ENCODE data around the gene LRRK1.
"Not testable (repeated sequence)": the region's sequence is repeated elsewhere in the genome, so short reads cannot be mapped to it uniquely, and the experiment has no call there.

Gene LRRK1

DNA sequence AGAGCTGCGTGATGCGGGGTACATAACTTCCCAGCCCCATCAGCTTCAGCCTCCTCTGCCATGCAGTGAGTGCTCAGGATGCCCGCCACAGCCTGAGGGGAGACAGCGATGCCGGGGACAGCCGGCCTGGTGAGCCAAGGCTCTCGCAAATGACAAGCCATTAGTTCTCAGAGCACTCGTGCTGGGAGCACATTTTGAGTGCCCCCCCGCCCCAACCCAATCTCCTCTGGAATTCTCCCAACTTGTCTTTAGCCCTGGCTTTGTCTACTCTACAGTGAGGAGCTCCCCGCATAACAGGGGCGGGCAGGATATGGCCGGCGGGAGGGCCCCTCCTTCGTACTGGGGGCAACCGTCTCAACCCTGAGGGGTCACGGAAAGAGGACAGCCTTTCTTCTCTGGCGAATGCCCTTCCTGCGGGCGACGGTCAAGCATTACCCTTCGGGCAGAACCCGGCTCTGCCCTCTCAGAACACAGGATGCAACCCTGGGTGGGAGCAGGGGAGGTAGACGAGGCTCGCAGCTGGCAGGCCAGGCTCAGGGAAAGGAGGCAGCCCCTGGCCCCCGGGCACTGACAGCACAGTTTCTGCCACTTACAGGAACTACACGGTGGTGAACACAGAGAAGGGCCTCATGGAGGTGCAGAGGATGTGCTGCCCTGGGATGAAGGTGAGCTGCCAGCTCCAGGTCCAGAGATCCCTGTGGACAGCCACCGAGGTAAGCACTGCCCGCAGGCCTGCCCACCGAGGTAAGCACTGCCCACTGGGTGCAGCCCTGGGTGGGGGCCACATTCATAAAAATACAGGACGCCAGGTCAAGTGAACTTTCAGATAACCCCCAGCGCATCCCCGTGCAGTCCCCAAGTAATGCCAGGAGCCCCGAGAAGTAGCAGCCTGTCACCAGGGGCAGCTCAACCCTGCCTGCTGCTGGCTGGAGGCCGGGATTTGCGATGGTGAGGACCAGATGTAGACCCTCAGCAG lies 141.7 kb downstream of the LRRK1 start:
- peak; percentile 26 for DNase-seq

GRCh38 chr15:101062063-101062462 lies 142.9 kb downstream of the LRRK1 start:
- DNase-seq, result no peak

DNA sequence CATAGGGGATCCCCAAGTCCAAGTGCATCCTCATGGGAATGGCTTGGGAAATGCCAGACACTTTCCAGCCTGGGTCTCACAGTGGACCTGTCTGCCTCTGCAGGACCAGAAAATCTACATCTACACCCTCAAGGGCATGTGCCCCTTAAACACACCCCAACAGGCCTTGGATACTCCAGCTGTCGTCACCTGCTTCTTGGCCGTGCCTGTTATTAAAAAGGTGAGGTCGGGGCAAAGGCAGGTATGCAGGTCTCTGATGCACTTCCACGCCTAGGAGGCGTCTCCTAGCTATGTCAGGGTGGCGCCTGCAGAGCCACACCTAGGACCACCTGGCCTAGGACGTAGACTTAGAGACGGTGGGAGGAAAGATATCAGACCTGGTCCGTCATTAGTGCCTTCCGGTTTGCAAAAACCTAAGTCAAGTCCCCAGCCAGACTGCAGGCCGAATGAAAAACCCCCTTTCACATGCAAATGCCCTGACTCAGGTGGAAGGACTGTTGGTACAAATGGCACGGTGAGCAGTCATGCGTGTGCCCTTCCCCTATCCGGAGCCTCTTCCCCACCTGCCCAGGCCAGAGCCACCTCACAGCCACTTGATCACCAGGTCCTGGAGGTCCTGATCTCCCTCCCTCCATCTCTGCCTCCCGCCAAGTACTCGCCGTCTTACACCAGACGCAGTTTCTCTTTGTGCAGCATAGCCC lies 143.5 kb downstream of the LRRK1 start:
- DNase-seq, result no peak

- no peak for DNase-seq
Observed at GRCh38 chr15:101063212-101063611, 144.1 kb downstream of the LRRK1 start.

- DNase-seq, result no peak
Observed at GRCh38 chr15:101063891-101064794, 145.0 kb downstream of the LRRK1 start.

DNA sequence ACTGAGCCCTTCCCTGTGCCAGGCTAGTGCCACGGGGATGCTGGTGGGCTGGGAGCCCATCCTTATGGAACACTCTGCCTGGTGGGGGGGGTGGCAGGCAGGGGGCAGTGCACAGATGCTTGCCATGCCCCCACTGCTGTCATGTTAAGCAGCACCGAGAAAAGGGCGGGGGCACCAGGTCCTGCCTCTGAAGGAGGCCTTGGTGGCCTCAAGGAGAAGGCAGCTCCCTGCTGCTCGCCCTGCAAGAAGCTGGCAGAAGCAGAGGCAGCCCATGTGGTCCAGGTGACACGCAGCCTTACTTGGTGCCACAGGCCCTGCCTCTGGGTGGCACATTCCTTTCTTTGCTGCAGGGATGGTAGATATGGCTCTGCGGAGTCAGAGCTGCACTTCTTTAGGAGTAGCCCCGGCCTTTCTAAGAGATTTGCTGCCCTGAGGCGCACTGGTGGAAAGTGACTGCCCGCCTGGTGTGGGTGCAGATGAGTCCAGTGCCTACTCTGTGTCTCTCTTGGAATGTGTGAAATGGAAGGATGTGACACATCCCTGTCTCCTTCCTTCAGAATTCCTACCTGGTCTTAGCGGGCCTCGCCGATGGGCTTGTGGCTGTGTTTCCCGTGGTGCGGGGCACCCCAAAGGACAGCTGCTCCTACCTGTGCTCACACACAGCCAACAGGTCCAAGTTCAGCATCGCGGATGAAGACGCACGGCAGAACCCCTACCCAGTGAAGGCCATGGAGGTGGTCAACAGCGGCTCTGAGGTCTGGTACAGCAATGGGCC lies 145.8 kb downstream of the LRRK1 start:
- no peak for DNase-seq

GRCh38 chr15:101065570-101066221 lies 146.5 kb downstream of the LRRK1 start:
- no peak for DNase-seq

- no peak for DNase-seq
Observed at GRCh38 chr15:101066501-101067408, 147.6 kb downstream of the LRRK1 start.

- no peak for DNase-seq
Observed at GRCh38 chr15:101067660-101068522, 148.7 kb downstream of the LRRK1 start.

GRCh38 chr15:101068523-101068960 lies 149.4 kb downstream of the LRRK1 start:
- no peak for DNase-seq

DNA sequence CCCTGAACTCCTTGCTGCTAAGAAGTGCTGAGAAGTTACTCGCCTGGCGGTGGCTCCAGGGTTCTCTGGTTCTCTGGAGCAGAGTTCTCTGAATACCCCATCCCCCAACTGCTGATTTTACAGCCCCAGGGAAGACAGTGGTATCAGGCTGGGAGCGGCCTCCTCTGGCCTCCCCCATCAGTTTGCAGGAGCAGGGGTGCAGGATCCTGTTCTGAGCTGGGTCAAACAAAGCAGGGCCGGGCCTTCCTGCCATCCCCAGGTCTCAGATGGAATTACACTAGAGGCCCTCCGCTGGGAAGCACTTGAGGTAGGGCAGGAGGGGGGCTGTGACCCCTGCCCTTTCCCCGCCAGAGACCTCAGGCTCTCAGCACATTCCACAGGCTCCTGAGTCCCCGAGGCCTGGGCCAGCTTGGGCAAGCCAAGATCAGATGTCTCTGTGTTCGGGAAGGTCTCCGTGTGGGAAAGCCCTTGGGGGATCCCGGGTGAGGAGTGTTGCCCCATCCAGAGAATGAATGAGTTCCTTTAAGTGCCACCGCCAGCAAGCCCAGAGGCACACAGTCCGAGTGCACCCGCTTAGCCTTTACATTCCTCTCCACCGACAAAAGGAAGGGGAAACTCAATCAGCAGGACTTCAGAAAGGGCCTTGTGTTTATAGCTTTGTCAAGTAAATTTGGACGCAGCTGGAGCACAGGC lies 149.9 kb downstream of the LRRK1 start:
- DNase-seq, result no peak

- DNase-seq, result no peak
Observed at GRCh38 chr15:101069654-101069973, 150.5 kb downstream of the LRRK1 start.

DNA sequence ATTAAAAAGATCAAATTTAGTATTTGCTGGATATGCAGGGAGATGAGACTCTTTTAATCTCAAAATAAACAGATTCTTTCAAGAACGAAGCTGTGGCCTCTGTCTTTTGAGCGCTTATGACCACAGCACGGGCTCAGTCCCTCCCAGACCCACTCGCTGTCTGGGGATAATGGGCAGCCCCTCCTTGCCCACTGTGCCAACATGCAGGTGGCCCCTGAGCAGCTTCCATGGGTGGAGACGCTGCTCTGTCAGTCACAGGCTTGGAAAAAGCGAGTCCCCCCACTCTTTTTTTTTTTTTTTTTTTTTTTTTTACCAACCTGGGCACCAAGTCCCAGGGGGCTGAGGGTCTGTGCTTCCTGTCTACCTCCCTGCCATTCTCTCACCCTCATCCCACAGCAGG lies 150.9 kb downstream of the LRRK1 start:
- DNase-seq, result no peak

DNA sequence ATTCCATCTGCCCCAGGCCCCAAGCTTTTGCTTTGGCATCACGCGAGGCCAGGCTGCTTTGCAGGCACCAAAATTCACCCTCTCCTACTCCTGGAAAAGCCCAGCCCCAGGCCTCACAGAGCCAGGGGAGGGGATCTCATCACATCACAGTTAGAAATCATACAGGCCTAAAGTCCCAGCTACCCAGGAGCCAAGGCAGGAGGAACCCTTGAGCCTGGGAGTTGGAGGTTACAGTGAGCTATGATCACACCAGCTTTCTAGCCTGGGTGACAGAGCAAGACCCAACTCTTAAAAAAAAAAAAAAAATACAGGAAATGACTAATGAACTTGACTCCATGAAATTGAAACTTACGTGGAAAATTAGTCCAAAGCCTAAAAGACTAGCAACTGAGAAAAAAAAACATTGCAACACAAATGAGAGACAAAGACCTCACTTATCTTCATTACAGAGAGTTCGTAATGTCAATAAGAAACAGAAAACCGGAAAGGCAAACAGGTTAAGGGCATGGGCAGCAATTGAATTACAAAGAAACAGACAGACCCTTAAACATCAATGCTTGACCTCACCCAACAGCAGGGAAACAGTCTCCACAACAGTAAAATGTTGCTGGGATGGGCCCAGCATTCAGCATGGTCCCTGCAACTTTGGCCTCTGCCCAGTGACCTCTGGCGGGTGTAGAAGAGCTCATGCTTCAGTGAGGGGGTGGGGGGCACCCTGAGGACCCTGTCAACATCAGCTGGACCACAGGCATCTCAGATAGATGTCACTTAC lies 151.5 kb downstream of the LRRK1 start:
- DNase-seq, result no peak

- DNase-seq, result no peak
Observed at GRCh38 chr15:101071651-101072050, 152.5 kb downstream of the LRRK1 start.

DNA sequence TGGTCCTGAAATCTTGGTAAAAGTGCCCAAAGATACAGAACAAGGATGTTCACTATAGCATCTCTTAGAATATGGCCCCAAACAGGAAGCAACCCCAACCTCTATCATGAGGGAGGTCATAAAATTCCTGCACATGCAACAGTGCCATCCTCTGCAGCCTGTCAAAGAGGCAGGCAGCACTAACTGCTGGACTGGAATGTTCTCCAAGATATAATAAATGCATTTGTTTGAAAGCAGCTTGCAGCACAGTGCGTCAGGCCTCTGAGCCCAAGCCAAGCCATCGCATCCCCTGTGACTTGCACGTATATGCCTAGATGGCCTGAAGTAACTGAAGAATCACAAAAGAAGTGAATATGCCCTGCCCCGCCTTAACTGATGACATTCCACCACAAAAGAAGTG lies 153.1 kb downstream of the LRRK1 start:
- DNase-seq, result not testable (repeated sequence)

GRCh38 chr15:101077806-101078668 lies 158.9 kb downstream of the LRRK1 start:
- not testable (repeated sequence) for DNase-seq
